ENCODE data around the gene HASPIN.

DNA sequence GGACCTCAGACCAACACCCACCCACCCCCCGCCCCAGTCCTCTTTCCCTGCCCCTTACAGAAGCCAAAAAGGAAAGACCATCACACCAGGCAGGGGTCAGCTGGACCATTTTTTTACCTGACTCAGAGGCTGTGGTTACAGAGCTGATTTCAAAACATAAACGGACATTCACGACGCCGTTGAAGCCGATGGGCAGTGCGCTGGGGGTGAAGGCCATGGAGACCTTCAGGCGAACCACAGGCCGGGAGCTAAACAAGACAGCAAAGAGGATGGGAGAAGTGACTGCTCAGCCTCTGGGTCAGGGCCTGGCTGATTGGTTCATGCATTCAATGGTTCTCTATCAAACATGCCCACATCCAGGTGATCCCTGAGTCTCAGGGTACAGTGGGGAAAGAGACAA is 24.1 kb downstream of the HASPIN start:
- TF ChIP-seq, protein P1, sequence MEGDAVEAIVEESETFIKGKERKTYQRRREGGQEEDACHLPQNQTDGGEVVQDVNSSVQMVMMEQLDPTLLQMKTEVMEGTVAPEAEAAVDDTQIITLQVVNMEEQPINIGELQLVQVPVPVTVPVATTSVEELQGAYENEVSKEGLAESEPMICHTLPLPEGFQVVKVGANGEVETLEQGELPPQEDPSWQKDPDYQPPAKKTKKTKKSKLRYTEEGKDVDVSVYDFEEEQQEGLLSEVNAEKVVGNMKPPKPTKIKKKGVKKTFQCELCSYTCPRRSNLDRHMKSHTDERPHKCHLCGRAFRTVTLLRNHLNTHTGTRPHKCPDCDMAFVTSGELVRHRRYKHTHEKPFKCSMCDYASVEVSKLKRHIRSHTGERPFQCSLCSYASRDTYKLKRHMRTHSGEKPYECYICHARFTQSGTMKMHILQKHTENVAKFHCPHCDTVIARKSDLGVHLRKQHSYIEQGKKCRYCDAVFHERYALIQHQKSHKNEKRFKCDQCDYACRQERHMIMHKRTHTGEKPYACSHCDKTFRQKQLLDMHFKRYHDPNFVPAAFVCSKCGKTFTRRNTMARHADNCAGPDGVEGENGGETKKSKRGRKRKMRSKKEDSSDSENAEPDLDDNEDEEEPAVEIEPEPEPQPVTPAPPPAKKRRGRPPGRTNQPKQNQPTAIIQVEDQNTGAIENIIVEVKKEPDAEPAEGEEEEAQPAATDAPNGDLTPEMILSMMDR (IDR thresholded peaks at IDR 0.05), result no peak
- no peak for TF ChIP-seq POLR2AphosphoS5 (IDR thresholded peaks at IDR 0.05)
- TF ChIP-seq POLR2A (IDR thresholded peaks at IDR 0.05), result no peak
- no peak for TF ChIP-seq EP300 (IDR thresholded peaks at IDR 0.05)
